Left lobe of liver (tissue), 2 donors: Measurements from ENCODE around the gene ITPKB. TPM values are rescaled to one million over a fixed set of nuclear protein-coding genes. Genes with fewer than 3 reads are reported as not detected.
"Not testable (repeated sequence)": the region's sequence is repeated elsewhere in the genome, so short reads cannot be mapped to it uniquely, and the experiment has no call there.

ENCODE experiments used
- ATAC-seq: fragments of 200-7000 bp; cut with Tn5 transposase; one replicate; pipeline ENCODE4 v1.9.1; 2020; ENCODE audit warnings: mild to moderate bottlenecking, moderate library complexity
- DNase-seq: peaks from one replicate; pipeline ENCODE4 v3.0.0-alpha.2; 2020; ENCODE audit warnings: low spot score
- total RNA-seq: library from RNA; stranded (reverse); gene quantifications from one replicate; pipeline ENCODE4 v1.2.1, GENCODE V29; 2021
- donor health status: DM: no; HTN: no; CAD: no; lungs with moderate emphysema.
- donor health status: DM: no; HTN: yes; CAD: no.

ITPKB gene
- total RNA-seq, 1 donor from 2014 or later: 3.1 TPM

DNA sequence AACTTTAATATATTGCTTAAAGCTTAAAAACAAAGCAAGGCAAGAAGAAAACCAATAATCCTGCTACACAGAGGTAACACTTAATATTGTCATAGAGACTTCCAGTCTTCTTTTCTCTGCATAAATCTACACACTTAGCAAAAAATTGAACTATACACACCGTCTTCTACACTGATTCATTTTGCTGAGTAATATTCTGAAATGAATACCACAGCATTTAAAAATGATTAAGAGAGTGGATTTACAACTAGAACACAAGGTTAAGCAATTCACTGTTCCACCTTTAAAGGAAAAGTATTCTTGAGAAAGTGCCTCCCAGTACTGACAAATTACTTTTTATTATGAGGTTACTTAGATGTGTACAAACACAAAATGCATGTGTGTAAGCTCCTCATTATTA lies 22.2 kb upstream of the ITPKB start:
- DNase-seq (no peak), ATAC-seq (no peak)

DNA sequence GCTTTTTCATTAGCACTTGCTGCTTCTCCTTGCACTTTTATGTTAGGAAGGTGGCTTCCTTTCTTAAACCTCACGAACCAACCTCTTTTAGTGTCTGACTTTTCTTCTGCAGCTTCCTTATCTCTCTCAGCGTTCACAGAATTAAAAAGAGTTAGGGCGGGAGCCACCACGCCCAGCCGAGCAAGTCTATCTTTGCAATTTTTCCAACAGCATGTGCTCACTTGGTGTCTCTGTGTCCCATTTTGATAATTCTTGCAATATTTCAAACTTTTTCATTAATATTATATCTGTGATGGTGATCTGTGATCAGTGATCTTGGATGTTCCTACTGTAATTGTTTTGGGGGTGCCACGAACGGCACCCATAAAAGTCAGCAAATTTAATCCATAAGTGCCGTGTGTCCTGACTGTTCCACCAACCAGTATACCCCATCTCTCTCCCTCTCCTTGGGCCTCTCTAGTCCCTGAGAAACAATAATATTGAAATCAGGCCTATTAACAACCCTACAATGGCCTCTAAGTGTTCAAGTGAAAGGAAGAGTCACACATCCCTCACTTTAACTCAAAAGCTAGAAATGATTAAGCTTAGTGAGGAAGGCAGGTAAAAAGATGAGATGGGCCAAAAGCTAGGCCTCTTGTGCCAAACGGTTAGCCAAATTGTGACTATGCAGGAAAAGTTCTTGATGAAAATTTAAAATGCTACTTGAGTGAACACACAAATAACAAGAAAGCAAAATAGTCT lies 15.9 kb upstream of the ITPKB start:
- DNase-seq (no peak), ATAC-seq (no peak)

DNA sequence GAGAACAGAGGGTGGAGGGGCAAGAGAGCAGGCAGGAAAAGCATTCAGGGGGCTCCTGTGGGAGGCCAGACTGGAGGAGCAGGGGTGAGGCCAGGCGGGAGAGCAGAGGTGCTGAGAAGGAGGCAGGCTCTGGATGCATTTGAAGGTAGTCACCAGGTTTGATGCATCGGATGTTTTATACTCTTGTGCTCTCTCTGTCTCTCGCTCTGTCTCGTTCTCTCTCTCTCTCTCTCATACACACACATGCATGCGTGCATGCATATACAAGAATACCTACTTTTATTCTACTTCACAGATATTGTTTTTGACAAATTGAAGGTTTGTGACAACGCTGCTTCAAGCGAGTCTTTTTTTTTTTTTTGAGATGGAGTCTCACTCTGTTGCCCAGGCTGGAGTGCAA lies 15.0 kb upstream of the ITPKB start:
- no peak for DNase-seq
- ATAC-seq: no peak

DNA sequence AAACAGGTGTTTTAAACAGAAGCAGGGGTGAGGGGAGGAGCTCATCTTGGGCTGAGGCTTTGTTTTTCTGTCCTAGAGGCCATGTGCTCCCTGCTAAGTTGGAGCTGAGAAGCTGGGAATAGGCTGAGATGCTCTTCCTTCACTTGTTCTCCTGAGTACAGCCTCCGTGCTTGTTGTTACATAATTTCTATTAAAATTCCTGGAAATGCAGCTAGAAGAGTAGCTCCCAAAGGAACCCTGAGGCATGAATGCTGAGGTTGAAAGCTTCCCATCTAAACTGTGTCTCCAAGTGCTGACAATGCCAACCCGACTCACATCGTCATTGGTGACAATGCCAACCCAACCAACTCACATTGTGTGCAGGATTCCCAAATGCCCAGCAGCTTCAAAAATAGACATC lies 12.6 kb upstream of the ITPKB start:
- no peak for DNase-seq
- no peak for ATAC-seq

DNA sequence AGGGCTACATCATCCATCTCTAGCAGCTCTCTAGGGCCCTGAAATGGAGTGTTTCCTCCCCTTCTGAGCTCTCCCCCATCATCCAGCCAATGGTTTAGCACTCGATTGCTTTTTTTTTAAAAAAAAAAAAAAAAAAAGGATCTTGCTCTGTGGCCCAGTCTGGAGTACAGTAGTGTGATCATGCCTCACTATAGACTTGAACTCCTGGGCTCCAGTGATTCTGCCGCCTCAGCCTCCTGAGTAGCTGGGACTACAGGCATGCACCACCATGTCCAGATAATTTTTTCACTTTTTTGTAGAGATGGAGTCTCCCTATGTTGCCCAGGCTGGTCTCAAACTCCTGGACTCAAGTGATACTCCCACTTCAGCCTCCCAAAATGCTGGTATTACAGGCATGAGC lies 12.1 kb upstream of the ITPKB start:
- DNase-seq: no peak
- ATAC-seq: no peak

DNA sequence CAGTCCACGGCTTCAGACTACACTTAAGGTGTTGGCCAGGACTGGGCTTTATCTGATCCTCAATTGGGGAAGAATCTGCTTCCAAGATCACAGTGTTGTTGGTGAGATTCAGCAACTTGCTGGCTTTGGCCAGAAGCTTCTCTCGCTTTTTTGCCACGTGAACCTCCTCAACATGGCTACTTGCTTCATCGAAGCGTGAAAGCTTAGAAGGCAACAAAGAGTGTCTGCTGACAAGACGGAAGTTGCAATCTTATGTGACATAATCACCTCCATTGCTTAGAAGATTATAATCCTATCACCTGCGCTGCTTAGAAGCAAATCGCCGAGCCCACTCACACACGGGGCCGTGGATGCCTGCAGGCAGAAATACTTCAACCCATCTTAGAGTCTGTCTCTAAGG lies 10.4 kb upstream of the ITPKB start:
- ATAC-seq (no peak), DNase-seq (no peak)

DNA sequence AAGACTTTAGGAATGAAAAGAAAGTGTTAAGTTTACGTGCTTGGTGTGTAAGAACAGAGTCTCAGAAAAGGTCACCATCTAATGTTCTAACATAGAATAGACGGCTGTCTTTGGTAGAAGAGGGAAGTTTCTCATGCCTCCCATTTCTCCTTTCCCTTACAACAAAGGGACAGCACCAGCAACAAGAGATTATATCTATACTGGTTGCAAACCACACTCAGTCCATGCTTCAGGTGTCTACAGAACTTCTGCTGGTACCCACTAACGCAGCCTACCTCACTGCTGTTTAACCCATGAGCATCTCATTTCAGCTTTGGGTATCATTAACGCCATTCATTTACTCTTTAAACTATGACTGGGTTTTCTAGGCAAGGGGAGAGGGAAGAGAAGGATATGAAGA lies 9.2 kb upstream of the ITPKB start:
- ATAC-seq (no peak), DNase-seq (no peak)

DNA sequence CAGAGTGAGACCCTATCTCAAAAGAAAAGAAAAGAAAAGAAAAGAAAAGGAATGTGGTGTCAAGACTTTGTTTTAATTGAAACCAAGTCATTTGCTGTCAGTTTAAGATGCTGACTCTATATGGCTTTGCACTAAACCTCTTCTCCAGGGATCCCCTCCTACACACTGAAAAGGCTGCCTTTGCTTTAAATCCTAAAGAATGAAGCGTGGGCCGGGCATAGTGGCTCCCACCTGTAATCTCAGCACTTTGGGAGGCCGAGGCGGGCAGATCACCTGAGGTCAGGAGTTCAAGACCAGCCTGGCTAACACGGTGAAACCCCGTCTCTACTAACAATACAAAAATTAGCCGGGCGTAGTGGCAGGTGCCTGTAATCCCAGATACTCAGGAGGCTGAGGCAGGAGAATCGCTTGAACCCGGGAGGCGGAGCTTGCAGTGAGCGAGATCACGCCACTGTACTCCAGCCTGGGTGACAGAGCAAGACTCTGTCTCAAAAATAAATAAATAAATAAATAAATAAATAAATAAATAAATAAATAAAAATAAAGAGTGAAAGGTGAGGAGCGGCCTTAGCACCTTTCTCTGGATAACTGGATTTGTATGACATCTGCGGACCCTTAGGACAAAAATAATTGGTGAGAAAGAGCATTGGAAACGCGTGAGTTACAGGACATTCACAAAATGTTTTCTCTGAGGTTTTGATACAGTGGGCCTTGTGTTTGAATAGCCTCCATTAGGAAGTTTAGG lies 8.6 kb upstream of the ITPKB start:
- ATAC-seq, DNase-seq: not testable (repeated sequence)

DNA sequence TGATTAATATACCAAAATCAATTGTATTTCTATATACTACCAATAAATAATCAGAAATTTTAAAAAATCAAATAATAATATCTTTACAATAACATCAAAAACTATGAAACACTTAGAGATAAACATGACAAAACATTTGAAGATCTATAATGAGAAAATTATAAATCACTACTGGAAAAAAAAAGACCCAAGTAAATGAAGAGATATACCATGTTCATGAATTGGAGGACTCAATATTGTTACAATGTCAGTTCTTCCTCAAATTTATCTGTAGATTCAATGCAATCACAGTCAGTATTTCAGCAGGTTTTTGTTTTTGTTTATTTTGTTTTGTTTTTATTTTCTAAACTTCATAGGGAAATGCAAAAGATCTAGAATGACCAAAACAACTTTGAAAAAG lies 4.2 kb upstream of the ITPKB start:
- no peak for ATAC-seq
- DNase-seq: no peak

DNA sequence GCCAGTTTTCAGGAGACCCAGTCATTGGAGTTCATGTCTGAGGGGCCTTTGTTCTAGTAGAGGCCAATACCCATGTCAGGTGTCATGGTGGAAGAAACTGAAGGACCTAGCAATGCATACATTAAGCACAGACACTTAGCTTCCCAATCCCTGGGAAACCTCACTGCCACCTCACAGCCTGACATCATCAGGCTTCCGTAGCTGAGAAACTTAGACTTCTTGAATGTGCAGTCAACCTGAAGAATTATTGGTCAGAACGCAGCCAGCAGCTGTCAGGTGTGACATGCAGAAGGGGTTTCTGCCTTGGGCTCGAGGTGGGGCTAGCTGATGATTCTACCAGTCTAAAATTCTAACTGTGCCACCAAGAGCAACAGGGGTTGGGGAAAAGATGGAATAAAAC lies 1.9 kb upstream of the ITPKB start:
- DNase-seq (no peak), ATAC-seq (no peak)

DNA sequence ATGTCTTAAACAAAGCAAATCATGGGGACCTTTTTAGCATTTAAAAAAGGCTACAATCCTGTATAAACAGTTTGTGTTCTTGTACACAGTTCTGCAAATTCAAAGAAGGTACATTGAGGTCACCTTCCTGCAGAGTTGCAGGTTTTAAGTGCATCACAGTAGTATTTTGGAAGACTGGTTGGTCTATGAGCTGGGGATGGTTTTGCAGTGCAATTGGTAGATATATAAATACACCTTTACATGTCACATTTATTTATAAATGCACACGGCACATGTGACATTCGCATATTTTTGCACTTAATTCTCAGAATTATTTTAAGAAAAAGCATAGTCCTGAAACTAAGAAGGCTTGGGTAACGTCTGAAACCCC lies 599 bp upstream of the ITPKB start:
- ATAC-seq (no peak), DNase-seq (no peak)

DNA sequence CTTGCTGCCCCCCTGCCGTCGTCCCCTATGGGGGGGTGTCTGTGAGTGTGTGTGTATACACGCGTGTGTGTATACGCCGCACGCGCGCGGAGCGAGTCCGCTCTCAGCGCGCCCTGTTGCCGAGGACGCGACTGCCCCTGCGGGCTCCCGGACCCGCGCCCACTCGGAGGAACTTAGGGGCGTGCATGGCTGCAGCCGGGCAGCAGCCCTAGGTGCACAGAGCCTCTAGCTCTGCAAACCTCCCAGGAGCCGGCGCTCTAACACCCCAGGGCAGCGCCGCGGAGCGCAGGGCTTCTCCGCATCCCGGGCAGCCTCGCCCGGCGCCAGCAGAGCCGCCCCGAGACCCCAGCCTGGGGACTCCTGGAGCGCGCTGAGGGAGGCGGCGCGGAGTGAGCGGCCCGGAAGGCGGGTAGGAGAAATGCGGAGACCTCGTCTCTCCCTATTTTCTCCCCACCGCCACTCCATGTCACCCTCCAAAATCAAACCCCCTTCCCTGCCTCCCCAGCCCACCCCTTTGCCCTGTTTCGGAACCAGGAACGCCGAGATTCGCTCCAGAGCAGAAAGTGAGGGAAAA lies 574 bp downstream of the ITPKB start:
- no peak for DNase-seq
- ATAC-seq: peak; percentile 36

DNA sequence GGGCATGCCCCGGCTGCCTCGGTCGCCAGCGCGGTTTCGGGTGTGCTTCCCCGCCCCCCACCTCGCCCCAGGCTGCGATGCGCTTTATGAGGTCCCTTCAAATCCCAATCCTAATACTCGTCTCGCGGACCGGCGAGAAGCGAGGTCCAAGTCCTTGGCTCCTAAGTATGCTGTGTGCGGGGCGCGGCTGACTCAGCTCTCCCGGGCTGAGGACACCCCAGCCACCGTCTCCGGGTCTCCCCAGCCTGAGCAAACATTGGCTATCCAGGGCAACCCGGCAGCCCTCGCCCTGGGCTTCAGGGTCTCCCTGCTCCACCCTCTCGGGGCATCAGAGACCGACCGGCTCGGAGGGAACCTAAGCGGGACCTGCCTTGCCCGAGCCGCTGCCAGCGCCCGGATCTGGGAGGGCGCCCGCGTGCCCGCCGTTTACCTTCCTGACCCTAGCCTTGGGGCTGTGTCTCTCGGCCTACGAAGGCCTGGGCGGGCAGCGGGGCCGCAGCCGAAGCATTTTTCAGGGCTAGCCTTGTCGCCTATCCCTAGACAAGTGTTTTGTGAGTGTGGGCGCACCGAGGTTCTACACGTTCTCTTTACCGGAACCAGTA lies 1.2 kb downstream of the ITPKB start:
- ATAC-seq (peak; percentile 66), DNase-seq (peak; percentile 51)

DNA sequence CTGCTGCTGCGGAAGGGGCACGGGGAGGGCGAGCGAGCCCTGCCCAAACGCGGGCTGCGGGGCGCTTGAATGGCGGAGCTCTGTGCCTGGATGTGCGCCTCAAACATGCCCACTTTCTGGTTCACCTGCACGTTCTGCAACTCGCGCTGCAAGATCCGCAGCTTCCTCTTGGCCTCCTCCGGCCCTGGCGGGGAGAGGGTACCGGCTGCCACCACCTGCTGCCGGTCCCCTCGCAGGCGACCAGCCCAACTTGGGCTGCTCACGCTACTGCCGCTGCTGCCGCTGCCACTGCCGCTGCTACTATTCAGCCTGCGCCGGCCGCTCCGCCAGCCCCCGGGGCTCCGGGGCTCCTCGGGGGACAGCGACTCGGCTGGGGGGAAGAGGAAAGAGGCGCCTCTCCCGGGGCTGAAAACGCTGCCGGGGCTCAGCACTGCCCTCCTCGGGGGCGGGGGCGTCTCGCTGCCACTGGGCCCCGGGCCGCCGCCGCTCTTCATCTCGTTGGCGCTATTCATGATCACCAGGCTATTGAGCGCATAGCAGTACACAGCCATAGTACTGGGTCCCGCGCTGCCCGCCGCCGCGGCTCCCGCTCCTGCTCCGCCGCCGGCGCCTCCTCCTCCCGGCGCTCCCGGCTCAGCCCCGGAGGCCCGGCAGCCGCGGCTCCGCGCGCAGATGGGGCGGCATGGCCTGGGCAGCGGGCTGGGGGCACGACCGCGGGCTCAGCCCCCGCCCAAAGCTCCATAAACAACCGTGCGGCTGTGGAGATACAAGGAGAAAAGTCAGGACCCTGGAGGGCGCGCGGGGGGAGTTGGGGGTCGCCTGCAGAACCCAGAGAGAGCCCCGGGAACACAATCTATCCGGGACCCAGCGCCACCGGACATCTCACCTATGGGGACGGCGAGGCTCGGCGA lies 1.9 kb downstream of the ITPKB start:
- peak; percentile 77 for ATAC-seq
- DNase-seq: no peak

DNA sequence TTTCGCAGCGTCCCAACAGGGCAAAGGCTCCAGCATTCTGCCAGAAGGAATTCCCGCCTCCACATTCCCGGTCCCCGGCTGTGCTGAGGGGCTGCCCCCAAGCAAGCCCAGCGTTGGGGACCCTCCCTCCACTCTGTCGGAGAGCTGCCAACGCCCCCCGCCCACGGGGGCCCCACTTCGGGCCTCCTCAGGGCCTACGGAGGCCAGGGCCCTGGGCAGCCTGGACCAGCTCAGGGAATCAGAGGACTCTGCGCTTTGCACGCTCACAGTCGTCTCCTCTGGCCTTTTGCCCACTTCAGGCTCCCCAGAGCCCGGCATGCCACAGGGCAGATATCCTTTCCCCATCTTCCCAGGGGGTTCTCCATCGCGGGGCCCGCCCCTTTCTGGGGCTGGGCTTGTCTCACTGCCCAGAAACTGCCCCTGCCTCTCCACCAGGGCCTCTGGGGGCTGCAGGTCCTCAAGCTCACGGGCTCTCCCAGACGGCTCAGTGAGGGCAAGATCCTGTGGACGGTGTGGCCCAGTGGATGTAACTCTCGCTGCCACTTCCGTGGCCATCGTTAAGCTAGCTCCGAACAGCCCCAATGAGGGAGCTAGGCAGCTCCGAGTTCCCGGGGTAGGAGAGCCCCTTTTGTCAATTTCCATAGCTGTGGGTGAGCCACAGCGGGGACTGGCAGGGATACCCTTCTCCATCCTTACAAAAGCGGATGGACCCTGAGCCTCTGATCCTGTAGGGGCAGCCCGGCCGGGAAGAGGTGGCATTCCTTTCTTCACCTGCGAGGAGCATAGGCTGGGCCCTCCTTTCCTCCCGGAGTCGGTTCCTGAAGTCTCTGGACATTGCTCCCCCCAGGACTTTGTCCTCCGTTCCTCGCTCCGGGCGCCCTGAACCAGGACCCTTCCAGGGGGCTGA lies 2.8 kb downstream of the ITPKB start:
- DNase-seq: no peak
- ATAC-seq: no peak

DNA sequence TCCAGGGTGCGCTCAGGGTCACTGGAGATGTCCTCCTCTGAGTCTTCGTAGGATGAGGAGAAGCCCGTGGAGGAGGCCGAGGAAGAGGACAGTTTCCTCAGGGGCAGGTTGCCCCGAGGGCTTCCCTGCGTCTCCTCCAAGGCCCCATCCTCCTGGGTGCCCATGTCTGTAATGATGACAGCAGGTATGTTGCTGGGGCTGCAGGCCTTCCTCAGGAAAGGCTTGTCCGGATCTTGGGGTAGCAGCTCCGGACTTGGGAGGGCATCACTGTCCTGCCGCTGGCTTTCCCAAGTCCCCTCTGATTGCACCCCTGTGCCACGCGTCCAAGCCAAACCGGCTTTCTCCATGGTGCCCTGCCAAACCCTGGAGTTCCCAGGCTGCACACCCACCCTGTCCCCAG lies 3.5 kb downstream of the ITPKB start:
- DNase-seq: no peak
- ATAC-seq: no peak

DNA sequence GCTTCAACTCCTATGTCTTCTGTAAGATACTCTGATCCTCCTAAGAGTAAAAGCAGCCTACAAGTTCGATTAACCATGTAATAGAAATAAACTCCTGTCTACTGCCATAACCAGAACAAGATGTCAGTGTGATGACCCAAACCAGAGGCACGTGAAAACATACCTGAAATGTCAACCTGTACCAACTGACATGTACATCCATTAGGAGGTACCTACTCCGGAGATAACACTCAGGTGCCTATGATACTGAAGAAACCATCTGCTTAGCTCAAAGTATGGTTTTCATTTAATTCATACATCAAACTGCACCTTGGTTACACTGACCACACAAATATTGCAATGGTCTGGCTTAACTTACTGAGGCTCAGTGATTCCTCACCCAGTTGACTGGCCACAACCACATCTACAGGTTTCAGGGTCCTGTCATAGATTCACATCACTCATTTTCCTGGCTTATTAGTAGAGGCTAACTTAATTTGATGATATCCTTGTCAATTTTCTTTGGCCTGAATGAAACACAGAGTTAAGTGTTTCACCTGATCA lies 4.4 kb downstream of the ITPKB start:
- no peak for ATAC-seq
- DNase-seq: no peak

DNA sequence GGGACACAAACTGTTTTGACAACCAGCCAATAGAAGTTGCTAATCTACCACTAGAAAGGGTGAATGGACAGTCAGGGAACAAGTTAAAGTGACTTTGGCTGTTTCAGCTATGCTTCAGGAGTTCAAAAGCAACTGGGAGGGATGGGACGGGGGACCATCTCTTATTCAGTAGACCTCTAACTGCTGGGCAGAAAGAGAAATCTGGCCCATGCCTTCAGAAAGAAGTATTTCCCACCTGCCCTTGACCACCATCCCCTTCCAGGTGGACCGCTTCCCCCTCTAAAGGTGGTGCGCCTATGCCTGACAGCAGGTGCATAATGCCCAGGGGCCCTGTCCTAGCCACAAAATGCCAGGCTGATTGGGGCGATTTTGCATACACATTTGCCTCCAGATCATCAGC lies 5.2 kb downstream of the ITPKB start:
- DNase-seq: no peak
- ATAC-seq: no peak

DNA sequence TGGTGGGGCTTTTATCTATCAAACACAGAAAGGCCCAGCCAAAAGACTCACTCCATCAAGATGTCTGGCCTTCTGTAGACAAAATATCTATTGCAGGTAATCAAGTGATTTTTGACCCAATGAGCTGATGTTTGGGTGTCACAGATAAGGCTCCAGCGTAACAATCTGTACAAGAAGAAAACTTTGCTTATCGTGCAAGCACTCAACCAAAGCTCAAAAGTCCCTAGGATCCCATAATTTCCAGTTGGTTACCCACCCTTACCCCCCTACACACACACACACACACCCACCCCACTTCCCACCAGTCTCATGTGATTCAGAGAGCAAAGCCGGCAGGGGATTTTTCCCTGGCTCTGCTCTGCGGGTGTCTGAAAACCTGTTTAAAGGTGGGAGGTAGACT lies 5.8 kb downstream of the ITPKB start:
- DNase-seq (no peak), ATAC-seq (no peak)

DNA sequence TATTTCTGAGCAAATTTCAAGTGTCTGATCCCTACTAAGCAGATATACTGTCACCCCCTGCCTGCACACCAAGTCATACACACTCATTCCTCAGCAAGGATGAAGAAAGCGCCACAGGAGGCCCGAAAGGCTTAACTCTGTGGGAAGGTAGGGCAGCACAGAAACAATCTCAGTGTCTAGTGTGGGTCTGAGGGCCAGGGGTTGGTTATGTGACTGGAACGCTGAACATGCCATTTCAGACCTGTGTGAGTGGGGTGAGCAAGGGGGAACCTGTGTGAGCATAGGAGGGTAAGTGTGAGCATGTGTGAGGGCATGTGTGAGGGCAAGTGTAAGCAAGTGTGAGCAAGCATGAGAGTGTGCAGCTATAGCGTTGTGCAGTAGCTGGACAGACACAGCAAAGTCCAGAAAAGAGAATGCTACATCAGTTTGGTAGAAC lies 6.2 kb downstream of the ITPKB start:
- ATAC-seq: no peak

More for the DNA sequence above, 6.2 kb downstream of the ITPKB start:
- DNase-seq: no peak
